ENCODE data around the gene TMC7.

Gene TMC7

GRCh38 chr16:19027416-19027815 lies 43.7 kb downstream of the TMC7 start:
- CTCF ChIA-PET: interaction anchor here (0.8 kb wide), 1 partner anchor 57 kb away, joined by 8 read pairs; no protein-coding TSS in a partner anchor
- POLR2A ChIA-PET (ENCODE audit: low non-redundant PET): no interaction called here

GRCh38 chr16:19029980-19030379 lies 46.2 kb downstream of the TMC7 start:
- ChIA-PET CTCF (interaction anchor here (0.6 kb wide), 1 partner anchor 38 kb away, joined by 4 read pairs; no protein-coding TSS in a partner anchor), POLR2A (ENCODE audit: low non-redundant PET) (no interaction called here)
- TF ChIP-seq CTCF (conservative IDR thresholded peaks at IDR 0.05; ENCODE audit: low read depth): no peak
- DNase-seq (ENCODE audit: low spot score): no peak
- no peak overlapping the region for H3K27ac ChIP-seq

More at GRCh38 chr16:19027416-19027815, 43.7 kb downstream of the TMC7 start:
- no peak overlapping the region for H3K27ac ChIP-seq
- no peak for TF ChIP-seq CTCF (conservative IDR thresholded peaks at IDR 0.05; ENCODE audit: low read depth)
- no peak for DNase-seq (ENCODE audit: low spot score)

GRCh38 chr16:19031738-19032137 lies 48.0 kb downstream of the TMC7 start:
- ChIA-PET CTCF (no interaction called here), POLR2A (ENCODE audit: low non-redundant PET) (interaction anchor here (0.5 kb wide), 1 partner anchor 9 kb away, joined by 3 read pairs; no protein-coding TSS in a partner anchor)
- no peak for DNase-seq (ENCODE audit: low spot score)
- H3K27ac ChIP-seq: no peak overlapping the region
- no peak for TF ChIP-seq CTCF (conservative IDR thresholded peaks at IDR 0.05; ENCODE audit: low read depth)

- DNase-seq (ENCODE audit: low spot score): no peak
- no peak overlapping the region for H3K27ac ChIP-seq
- TF ChIP-seq CTCF (conservative IDR thresholded peaks at IDR 0.05; ENCODE audit: low read depth): no peak
- POLR2A ChIA-PET (ENCODE audit: low non-redundant PET): no interaction called here
- CTCF ChIA-PET: no interaction called here
These were observed 50.0 kb downstream of the TMC7 start for GRCh38 chr16:19033761-19034160.

- ChIA-PET CTCF (no interaction called here), POLR2A (ENCODE audit: low non-redundant PET) (interaction anchor here (0.7 kb wide), 2 partner anchors 9 to 72 kb away, joined by 3 to 6 read pairs; no protein-coding TSS in a partner anchor)
- no peak for TF ChIP-seq CTCF (conservative IDR thresholded peaks at IDR 0.05; ENCODE audit: low read depth)
- no peak for DNase-seq (ENCODE audit: low spot score)
- H3K27ac ChIP-seq: no peak overlapping the region
These were observed 56.7 kb downstream of the TMC7 start for GRCh38 chr16:19040400-19040799.

GRCh38 chr16:19044769-19045168 lies 61.0 kb downstream of the TMC7 start:
- ChIA-PET CTCF (no interaction called here), POLR2A (ENCODE audit: low non-redundant PET) (interaction anchor here (0.8 kb wide), 1 partner anchor 23 kb away, joined by 3 read pairs; the partner anchor contains the start of gene COQ7)
- H3K27ac ChIP-seq: no peak overlapping the region
- no peak for DNase-seq (ENCODE audit: low spot score)
- TF ChIP-seq CTCF (conservative IDR thresholded peaks at IDR 0.05; ENCODE audit: low read depth): no peak
